Activated CD4-positive, alpha-beta T cell treated with anti-CD3 and anti-CD28 coated beads for 24 hours (primary cell): ENCODE results near the gene CELF2.
A peak's percentile ranks its signal among the peaks of the same experiment; 100 is the strongest.

Experiments used
- DNase-seq, 2 donors: peaks; one replicate each; pipeline ENCODE4 v3.0.0-alpha.2; 2020; ENCODE audit warnings: low read depth in 2 of 2

Gene CELF2

DNA sequence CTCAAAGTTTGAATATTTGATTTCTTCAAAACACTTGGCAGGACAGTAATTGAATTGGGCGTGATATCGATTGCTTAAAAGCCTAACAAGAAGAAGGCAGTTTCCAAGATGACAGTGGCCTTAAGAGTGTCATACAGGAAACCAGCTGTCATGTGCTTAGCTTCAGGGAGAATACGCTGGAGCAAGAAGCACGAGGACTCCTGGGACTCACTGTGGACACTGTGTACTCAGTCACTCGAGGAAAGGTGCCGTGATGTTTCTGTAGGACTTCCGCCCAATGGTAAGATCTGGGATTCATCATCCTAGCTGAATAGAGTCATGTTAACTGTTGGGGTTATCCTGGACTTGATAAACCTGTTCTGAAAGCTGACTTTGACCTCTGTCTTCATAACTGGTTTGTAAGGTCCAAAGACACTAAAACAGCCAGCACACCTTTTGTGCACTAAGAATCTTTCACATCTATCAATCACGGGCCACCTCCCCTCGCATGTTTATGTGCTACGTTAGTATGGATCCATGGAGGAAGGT, 113.5 kb downstream of the CELF2 start:
- no peak for DNase-seq

DNA sequence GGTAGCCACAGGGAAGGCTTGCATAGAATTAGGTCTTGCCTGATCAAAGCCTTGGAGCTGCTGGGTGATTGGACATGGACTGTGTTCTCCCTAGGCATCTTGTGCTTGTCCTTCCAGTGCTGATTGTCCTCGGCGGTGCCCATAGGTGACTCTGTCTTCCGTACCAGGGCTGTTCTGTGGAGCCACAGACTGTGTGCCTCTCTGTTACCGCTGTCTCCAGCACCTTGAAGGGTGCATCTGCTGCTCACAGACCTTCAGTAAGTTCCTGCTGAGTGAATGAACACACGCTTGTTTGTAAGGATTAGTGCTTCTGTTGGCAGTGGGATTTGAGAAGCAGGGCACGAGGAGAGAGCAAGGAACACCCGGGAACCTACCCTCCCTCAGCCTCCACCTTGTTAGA, 116.7 kb downstream of the CELF2 start:
- no peak for DNase-seq

DNA sequence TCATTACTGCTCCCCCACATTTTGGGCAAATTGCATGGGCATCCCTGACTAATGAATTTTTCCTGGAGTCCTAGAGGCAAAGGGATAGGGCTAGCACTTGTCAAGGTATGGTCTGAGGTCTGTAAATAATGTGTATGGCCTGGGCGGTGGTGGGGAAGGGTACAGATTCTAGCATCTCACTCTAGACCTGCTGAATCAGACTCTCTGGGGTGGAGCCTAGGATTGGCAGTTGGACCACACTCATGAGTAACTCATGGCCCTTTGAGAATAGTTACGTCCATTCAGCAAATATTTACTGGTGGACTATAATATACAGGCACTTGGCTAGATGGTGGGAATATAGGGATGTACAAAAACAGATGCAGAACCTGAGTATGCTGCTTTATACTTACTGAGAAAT, 118.0 kb downstream of the CELF2 start:
- no peak for DNase-seq

DNA sequence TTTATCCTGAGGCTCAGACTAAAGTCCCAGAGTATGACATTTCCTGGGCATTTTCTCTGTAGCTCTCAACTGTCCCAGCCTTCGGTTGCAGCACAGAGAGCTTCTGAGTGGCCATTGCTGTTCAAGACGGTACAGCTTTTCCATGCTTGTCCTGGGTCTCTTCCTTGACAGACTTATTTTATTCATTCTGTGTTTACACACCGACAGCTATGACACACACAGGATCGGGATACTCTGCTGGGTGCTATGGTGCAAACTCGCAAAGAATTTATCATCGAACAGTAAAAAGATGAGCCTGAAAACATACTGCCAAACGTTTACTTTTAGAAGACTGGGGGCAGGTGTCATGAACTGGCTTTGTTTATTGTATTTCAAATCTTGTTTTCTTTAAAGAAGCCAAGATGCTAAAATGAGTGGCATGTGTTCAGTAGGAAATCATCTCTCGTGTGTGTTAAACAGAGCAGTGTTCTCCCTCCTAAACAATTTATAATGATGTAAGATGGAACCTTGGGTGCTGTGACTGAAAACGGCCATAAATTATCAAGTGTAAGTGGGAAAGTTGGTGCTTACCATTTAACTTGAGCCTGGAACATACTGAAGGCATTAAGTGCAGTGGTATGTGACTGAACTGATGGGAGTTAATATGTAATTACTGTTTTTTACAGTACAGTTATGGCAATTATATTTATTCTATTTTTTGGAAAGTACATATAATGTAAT, 120.8 kb downstream of the CELF2 start:
- no peak for DNase-seq

DNA sequence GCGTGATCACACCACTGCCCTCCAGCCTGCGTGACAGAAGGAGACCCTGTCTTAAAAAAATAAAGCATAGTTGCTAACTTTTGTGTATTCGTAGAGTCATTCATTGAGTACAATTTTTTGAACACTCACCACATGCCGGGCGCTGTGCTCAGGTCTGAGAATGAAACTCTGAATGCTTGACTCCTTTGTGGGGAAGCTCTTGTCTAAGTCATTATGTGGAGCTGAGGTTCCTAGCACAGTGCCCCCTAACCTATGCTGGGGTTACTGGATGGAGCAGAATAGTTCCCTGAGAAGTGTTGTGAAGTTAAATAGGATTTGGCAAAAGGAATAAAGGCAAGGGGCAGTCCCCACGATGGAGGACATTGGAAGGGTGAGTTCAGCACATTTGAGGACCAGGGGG, 123.3 kb downstream of the CELF2 start:
- no peak for DNase-seq

DNA sequence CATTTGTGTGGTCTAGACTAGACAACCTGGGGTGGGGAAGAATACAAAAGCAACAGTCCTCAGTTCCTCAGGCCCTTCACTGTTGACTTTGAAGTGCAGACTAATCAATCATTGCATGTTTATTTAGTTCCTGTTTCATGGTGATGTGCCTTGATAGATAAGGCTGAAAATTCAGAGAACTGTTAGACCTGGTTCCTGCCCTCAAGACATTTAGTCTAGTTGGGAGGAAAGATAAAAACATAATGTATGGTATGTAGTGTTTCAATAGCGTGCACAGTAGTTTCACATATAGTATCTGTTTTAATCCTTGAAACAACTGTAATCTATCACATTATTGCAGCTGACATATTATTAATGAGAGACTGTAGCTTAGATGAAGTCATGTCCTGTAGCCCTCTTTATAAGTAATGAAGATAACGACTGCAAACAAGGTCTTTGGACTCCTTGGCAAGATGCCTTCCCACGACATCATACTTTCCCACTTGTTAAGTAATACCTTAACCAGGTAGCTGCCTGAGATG, 124.0 kb downstream of the CELF2 start:
- DNase-seq: no peak

DNA sequence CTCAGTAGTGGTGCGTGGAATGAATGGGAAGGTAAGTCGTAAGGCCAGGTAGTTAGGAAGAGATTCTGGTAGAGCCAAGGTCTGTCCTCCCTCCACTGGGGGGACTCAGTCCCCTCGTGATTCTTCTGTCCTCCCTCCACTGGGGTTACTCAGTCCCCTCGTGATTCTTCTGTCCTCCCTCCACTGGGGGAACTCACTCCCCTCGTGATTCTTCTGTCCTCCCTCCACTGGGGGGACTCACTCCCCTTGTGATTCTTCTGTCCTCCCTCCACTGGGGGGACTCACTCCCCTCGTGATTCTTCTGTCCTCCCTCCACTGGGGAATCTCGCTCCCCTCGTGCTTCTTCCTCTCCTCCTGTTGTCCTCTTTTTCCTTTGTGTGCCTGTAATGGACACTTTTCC, 125.1 kb downstream of the CELF2 start:
- DNase-seq: no peak

DNA sequence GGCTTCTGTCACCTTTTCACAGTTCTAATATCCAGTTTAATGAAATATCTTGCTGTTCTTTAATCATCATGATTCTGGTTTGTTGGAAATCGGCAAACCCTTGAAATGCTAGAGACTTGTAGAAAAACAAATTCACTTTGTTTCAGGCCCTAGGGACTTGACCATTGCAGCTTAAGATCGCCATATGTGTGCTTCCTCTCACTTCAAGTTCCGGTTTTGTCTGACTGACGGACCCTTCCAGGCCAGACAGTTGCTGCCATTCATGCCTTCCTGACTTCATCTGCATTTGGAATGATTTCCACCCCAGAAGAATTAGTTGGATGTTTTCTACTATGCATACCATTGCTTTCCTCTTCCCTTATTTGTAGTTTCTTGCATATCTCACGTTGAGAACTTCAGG, 125.6 kb downstream of the CELF2 start:
- DNase-seq: no peak

DNA sequence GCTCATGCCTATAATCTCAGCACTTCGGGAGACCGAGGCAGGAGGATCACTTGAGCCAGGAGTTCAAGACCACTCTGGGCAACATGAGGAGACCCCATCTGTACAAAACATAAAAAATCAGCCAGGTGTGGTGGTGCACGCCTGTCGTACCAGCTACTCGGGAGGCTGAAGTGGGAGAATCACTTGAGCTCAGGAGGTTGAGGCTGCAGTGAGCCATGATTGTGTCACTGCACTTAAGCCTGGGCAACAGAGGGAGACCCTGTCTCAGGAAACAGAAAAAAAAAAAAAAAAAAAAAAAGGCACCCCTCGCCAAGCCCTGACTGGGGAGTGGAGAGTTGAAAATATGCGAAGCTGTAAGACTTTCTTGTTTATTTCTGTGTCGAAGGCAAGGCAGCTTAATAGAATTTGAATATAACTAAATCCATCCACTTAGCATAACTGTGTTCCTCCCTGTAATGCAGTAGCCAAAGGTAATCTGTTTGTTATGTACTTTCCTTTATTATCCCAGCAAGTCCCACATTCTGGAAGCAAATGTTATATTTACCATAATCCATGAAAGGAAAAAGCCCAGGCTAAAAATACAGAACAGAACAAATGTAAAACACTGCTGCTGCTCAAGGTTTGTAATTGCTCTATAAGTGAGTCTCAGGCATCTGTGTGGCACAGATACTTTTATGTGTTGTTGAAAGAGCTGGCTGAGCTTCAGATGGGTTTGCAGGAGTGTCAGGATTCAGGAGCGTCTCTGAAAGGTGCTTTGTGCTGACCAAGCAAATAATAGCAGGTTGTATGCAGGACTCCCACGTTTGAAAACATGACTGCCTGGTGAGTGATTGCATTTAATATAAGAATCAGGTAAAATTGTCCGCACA, 127.2 kb downstream of the CELF2 start:
- DNase-seq: no peak

DNA sequence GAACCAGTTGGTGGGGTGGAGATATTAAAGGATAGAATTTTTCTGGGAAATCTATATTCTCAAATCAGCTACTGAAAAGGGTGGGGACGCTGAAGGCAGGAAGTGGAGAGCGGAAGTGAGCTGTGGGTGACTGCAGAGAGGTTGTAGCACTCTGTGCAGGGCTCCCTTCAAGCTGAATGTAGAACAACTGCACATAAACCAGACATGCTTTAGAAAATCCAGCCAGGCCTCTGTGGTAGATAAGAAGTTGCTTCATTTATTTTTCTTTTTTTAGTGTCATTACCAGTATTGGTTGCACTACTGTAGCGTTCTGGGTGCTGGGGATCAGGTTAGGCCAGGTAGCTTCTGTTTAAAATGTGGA, 127.8 kb downstream of the CELF2 start:
- peak; percentile 28 to 40 for DNase-seq

DNA sequence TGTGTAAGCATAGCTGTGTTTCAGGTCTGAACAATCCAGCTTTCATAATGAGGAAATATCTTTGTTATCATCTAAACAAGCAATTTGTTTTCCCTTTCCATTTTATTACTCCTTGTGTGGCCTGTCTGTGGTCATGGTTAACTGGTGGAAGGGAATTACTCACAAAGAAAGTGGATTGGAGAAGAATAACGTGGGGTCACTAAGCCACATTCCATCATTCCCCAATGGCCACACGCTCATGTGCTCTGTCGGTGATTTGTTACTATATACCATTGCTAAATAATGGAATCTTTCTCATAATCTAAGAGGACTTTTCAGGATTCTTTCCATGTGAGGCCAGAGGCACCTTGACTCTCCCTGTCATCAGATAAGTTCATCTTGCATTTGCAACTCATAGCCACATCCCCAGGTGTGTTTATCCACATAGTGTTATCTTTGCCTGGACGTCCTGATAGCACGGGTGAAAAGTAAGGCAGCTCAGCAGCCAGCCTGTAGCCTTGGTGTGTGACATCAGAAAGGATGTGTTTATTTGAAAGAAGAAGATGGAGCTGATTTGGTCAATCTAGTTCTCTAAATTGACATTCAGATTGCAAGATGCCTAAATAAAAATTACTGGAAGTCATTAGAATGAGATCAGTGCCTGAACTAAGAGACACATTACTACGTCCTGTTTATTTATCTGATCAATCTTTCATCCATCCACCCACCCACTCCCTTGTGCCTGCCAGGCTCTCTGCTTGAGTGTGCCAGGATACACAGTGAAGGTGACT, 128.9 kb downstream of the CELF2 start:
- no peak for DNase-seq

DNA sequence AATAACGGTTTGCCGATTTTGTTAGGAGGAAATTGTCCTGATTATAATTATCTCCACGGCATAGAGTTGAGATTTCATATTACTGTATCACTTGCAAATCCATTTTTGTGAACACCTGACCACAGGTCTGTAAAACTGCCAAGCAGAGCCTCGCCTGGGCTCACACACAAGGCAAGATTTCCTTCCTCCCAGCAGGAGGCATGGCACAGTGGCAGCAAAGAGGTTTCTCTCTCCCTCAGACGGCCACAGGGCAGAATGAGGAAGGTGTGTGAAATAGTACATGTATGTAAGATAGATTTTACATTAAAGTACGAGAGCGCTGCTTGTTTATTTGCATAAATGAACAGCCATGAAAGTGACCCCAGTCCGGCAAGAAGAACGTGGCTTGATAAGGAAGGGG, 130.1 kb downstream of the CELF2 start:
- DNase-seq: no peak

DNA sequence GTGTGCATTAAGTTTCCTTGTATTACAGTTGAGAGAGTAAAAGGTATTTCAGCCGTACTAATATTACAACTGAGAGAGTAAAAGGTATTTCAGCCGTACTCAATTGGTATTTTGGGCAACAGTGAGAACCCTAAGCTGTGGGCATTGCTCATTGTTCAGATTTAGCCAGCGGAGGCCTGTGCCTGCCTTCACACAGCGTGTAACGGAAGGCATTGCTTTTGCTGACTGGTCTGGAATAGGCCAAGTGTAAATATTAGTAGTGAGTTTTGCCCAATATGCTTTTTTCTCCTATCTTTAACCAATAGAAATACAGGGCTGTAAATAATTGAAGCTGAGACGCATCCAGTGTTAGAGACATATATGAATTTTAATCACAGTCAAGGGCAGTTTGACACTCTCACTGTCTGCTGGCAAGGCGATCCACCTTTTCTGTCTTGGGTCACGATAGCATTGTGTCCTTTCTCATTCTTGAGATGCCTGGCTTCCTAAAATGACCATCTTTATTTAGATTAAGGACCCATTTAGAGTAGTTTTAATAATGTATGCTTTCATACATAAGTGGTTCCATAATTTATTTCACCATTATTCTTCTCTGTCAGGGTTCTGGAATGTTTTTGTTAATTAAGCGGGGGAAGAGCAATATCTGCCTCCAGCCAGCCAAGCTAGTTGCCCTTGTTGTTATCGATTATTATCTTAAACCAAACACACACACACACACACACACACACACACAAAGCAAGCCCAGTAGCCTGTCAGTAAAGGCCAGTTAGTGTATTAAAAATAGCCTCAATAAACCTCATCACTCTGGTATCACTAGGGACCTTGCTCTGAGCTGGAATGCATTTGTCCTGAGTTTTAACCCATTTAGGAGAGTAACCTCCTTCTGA, 130.7 kb downstream of the CELF2 start:
- no peak for DNase-seq

DNA sequence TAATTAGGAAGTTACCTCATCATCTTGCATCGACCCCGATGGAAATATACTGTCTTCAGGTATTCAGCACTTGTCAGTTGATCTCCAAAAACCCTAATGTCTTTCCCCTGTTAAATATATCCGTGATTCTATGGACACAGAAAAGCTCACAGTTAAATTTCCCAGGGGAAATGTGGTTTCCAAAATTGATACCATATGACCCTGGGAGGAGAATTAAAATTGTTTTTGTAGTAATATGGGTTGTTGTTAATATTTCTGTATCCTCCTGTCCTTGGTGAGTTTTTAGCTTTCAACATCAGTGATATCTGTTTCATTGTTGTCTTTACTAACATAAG, 132.1 kb downstream of the CELF2 start:
- no peak for DNase-seq

DNA sequence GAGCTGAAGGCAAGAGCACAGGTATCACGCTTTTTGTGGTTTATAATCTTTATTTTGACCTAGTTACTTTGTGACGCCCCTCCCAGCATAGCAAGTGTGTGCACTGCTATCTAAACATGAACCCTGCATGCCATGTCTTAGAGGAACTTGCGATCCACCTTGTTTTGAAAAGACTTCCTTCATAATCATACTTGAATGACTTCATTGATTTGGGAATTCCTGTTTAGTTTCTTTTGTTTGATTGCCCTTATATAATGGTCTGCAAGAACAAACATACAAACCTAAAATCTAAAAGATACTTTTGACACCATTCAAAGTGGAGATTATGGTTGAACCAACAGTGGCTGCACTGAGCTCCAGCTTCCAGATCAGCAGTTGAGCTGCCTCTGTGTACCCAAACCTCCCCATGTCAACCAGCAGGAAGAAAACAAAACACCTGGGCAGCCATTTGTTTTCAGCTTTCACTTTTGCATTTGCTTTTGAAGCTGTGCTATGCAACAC, 132.6 kb downstream of the CELF2 start:
- DNase-seq: no peak

DNA sequence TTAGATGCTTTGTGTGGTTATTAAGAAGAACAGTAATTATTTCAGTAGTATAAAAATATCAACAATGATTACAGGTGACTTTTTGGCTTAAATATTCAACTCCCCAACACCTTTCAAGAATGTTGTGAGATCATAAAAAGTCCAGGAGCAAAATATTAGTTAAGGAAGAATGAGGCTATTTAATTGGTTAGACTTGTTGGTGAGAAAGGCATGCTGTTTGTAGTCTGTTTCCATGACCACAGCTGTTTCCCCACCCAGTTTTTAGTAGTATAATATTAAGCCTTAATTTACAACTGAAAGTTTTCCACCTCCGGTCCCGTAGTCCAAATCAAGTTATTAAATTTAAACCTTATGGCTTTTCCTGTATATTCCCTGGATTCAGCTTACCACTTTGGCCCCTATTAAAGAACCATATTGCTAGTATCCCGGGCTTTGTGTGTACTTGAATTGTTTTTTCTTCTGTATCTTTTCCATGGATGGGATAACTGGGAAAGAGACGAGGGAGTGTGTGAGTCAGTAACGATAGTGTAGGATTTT, 133.3 kb downstream of the CELF2 start:
- no peak for DNase-seq

DNA sequence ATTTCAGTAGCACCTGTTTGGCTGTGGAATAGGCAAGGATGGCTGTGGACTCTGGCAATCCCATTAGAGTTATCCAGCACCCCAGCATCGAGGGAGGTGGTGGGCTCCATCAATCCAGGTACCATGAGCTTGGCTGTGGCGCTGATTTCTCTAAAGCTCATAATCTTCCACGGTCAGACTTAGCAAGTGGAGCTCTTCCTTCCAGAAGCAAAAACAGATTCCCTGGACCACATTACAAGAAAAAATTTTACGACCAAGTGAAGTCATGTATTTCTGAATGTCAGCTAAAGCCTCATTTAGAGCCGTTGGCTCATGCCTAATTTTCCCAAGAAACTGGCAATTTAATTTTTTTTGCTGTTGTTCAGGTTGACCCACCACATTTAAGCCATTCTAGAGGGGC, 135.1 kb downstream of the CELF2 start:
- DNase-seq: no peak

DNA sequence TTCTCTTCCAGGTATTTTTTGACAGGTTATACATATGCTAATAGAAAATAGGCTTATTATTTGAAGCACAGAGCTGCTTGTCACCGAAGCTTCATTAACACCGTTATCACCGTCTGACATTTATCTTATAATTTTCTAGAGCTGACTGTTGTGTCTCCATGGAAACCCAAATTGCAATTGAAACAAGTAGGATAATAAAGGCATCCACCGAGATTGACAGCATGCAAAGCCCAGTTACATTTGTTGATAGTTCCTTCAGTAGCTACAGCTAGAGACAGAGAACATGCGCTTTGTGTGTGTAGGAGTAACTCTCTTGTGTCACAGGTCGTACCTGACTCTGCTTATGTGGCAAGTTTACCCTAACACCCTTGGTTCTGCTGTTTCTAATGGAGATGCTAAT, 135.6 kb downstream of the CELF2 start:
- no peak for DNase-seq

DNA sequence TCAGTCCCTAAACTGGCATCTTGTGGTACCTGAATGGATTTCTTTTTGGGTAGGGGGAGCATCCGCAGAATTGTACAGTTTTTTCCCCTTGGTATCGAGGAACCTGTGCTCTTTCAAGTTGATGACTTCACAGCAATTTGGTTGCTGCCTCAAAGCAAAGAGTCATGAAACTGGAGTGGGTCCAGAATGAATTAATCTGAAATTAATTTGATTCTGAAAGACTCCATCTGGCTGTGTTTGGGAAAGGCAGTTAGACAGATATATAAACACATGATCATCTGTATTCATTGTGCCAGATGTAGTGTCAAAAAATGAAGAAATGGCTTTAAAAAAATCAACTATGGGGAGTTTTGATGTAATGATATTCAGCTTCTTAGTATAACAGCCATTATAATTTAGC, 136.1 kb downstream of the CELF2 start:
- DNase-seq: no peak

DNA sequence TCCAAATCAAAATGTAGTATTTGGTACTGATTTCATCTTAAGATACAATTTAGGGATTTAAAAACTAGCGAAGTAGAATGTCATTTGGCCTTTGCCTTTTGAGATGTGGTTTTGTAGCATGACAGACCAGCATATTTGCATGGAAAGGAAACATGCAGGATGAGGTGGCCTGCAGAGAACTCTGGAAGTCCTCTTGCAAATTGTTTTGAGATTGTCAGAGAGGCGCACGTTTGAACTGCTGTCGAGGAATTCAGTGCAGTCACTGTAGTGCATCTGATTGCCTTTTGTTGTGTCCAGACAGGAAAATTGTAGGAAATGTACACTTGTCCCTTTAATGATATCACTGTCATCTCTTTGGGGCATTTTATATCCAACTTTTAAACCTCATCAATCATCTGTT, 136.7 kb downstream of the CELF2 start:
- DNase-seq: no peak
